Astrocyte (in vitro differentiated cells and primary cell): Measurements from ENCODE around the gene AKAP9. TPM values are rescaled to one million over a fixed set of nuclear protein-coding genes. Genes with fewer than 3 reads are reported as not detected.

Source experiments
- DNase-seq: peaks from one replicate; pipeline ENCODE4 v3.0.0-alpha.2; 2010; ENCODE audit warnings: low read depth
- FAIRE-seq: peaks from 2 replicates; lab custom pipeline; 2011; peaks lifted over from hg19 to GRCh38; lab: Jason Lieb, UNC
- H2AFZ ChIP-seq: 2 replicates; pipeline ENCODE4 v1.6.0; 2012; ENCODE audit warnings: low read depth, low read length, inconsistent platforms
- H3K27ac ChIP-seq: 2 replicates; pipeline ENCODE4 v1.5.1; 2011; ENCODE audit warnings: low read depth, low read length, inconsistent platforms
- H3K27me3 ChIP-seq: 2 replicates; pipeline ENCODE4 v1.6.0; 2011; ENCODE audit warnings: low read length, inconsistent platforms; ENCODE audit not compliant: insufficient read depth
- H3K36me3 ChIP-seq: 2 replicates; pipeline ENCODE4 v1.5.1; 2011; ENCODE audit warnings: low read length, inconsistent platforms; ENCODE audit not compliant: insufficient read depth
- H3K4me1 ChIP-seq: 2 replicates; pipeline ENCODE4 v1.5.1; 2011; ENCODE audit warnings: low read length, inconsistent platforms; ENCODE audit not compliant: insufficient read depth
- H3K4me2 ChIP-seq: 2 replicates; pipeline ENCODE4 v1.6.0; 2012; ENCODE audit warnings: low read length, inconsistent platforms
- H3K4me3 ChIP-seq: 2 replicates; pipeline ENCODE4 v1.5.1; 2011; ENCODE audit warnings: low read depth, mild to moderate bottlenecking, low read length, inconsistent platforms; ENCODE audit not compliant: insufficient read depth
- H3K79me2 ChIP-seq: 2 replicates; pipeline ENCODE4 v1.6.0; 2012; ENCODE audit warnings: mild to moderate bottlenecking, low read length, inconsistent platforms; ENCODE audit not compliant: insufficient read depth
- H3K9ac ChIP-seq: 2 replicates; pipeline ENCODE4 v1.6.0; 2012; ENCODE audit warnings: mild to moderate bottlenecking, low read length, inconsistent platforms
- H3K9me3 ChIP-seq: 2 replicates; pipeline ENCODE4 v1.5.1; 2012; ENCODE audit warnings: low read depth, mild to moderate bottlenecking, low read length, inconsistent platforms; ENCODE audit not compliant: insufficient read depth
- H4K20me1 ChIP-seq: 2 replicates; pipeline ENCODE4 v1.6.0; 2012; ENCODE audit warnings: low read length, inconsistent platforms; ENCODE audit not compliant: insufficient read depth
- H3K27ac Mint-ChIP-seq: one replicate; pipeline ENCODE4 v1.8.0; 2021; ENCODE audit warnings: mild to moderate bottlenecking, mixed read lengths; ENCODE audit not compliant: unreplicated experiment
- H3K27me3 Mint-ChIP-seq: one replicate; pipeline ENCODE4 v1.8.0; 2021; ENCODE audit warnings: low read depth, mixed read lengths; ENCODE audit not compliant: unreplicated experiment
- H3K36me3 Mint-ChIP-seq: one replicate; pipeline ENCODE4 v1.8.0; 2021; ENCODE audit warnings: low read depth, mixed read lengths; ENCODE audit not compliant: unreplicated experiment
- H3K4me1 Mint-ChIP-seq: one replicate; pipeline ENCODE4 v1.8.0; 2021; ENCODE audit warnings: low read depth, mixed read lengths; ENCODE audit not compliant: unreplicated experiment
- H3K4me3 Mint-ChIP-seq: one replicate; pipeline ENCODE4 v1.8.0; 2021; ENCODE audit warnings: mild to moderate bottlenecking, moderate library complexity, mixed read lengths; ENCODE audit not compliant: unreplicated experiment
- H3K9me3 Mint-ChIP-seq: one replicate; pipeline ENCODE4 v1.8.0; 2021; ENCODE audit warnings: mild to moderate bottlenecking, mixed read lengths; ENCODE audit not compliant: unreplicated experiment
- CTCF ChIP-seq: IDR thresholded peaks from 2 replicates; pipeline ENCODE4 v1.5.1; 2011; ENCODE audit warnings: low read depth, mild to moderate bottlenecking, inconsistent platforms, low read length, moderate library complexity; ENCODE audit not compliant: insufficient read depth
- EZH2 ChIP-seq: IDR thresholded peaks from 2 replicates; pipeline ENCODE4 v1.6.1; 2012; ENCODE audit warnings: mild to moderate bottlenecking, low read length, inconsistent platforms; ENCODE audit not compliant: insufficient read depth
- total RNA-seq: library from RNA; stranded (reverse); gene quantifications from 2 replicates; pipeline ENCODE4 v1.2.1, GENCODE V29; 2021

AKAP9 gene
- total RNA-seq, 1 donor from 2014 or later: 55.6 TPM

DNA sequence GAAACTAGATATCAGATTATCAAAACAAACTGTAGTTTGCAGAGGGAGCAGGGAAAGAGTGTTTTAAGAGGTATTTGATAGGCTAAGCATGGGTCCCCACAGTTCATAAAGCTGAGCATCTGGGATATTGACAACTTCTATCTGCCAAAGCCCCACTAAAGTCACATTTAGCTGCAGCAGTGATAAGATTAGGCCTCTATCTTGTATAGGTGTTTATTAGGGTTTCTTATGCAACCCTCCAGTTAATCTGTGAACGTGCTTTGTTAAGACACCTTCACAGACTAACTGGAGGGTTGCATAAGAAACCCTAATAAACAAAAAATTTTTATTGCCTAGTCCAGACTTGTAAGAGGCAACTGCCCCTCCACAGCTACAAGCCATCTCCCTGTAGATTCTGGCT, 115.6 kb downstream of the AKAP9 start:
- no peaks in the 10 kb centered on the region for H3K27me3 Mint-ChIP-seq
- no peak overlapping the region for H3K27ac Mint-ChIP-seq
- no peaks in the 10 kb centered on the region for H3K36me3 Mint-ChIP-seq
- no peak for FAIRE-seq
- Histone ChIP-seq H3K36me3 (peaks cover 5% of the 10 kb centered on the region), H3K9ac (no peak overlapping the region), H3K27ac (no peak overlapping the region), H4K20me1 (no peaks in the 10 kb centered on the region), H3K4me2 (no peak overlapping the region), H3K9me3 (no peaks in the 10 kb centered on the region), H2AFZ (no peak overlapping the region), H3K79me2 (no peaks in the 10 kb centered on the region), H3K27me3 (no peaks in the 10 kb centered on the region), H3K4me1 (no peaks in the 10 kb centered on the region), H3K4me3 (no peak overlapping the region)
- H3K4me3 Mint-ChIP-seq: no peak overlapping the region
- no peak for TF ChIP-seq CTCF
- TF ChIP-seq EZH2: no peak
- H3K4me1 Mint-ChIP-seq: peaks cover 10% of the 10 kb centered on the region
- DNase-seq: no peak
- H3K9me3 Mint-ChIP-seq: no peaks in the 10 kb centered on the region

DNA sequence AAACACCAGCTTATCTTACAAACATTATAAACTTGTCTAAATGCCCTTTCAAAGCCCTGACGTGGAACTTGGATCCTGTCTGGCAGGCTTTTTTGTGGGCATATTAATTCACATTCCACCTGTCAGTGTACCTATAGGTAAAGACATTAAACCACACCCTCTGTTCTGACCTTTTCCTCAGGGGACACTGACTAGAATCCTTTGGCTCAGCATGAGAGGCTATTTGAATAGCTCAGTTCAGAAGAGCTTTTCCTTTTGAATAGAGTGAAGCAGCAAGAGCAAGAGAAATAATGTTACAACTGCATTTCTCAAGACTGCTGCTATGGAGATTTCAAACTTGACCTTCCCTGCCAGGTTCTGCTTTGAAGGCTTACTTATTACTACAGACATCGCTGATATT, 116.7 kb downstream of the AKAP9 start:
- Histone ChIP-seq H3K9me3 (no peaks in the 10 kb centered on the region), H3K27me3 (no peaks in the 10 kb centered on the region), H3K9ac (no peak overlapping the region), H3K4me1 (no peaks in the 10 kb centered on the region), H3K27ac (no peak overlapping the region), H3K79me2 (no peaks in the 10 kb centered on the region), H3K4me3 (no peak overlapping the region), H4K20me1 (no peaks in the 10 kb centered on the region), H3K36me3 (peaks cover 8% of the 10 kb centered on the region), H2AFZ (no peak overlapping the region), H3K4me2 (no peak overlapping the region)
- Mint-ChIP-seq H3K27ac (no peak overlapping the region), H3K9me3 (no peaks in the 10 kb centered on the region), H3K4me3 (no peak overlapping the region), H3K4me1 (peaks cover 10% of the 10 kb centered on the region), H3K27me3 (no peaks in the 10 kb centered on the region), H3K36me3 (no peaks in the 10 kb centered on the region)
- no peak for TF ChIP-seq EZH2
- TF ChIP-seq CTCF: no peak
- DNase-seq (no peak), FAIRE-seq (no peak)

DNA sequence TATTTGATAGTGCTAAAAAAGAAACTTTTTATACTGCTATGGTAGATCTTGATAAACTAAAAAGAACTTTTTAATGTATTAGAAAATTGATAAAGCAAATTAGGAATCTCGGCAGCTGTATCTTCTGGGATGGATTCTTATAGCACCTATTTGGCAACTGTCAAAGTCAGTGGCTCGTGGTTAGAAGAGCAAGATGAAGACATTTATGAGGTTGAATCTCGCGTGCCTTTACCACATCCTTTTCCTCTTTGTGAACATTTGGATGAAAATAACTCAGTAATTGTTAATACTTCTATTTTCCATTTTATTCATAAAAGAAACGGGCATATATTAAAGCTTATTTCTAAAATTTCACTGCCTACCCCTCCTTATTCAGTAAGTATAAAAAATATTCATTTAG, 117.4 kb downstream of the AKAP9 start:
- Mint-ChIP-seq H3K27me3 (no peaks in the 10 kb centered on the region), H3K4me1 (peaks cover 10% of the 10 kb centered on the region), H3K9me3 (no peaks in the 10 kb centered on the region), H3K27ac (no peak overlapping the region), H3K4me3 (no peak overlapping the region), H3K36me3 (no peaks in the 10 kb centered on the region)
- Histone ChIP-seq H3K4me1 (no peaks in the 10 kb centered on the region), H3K36me3 (peaks cover 5% of the 10 kb centered on the region), H3K9me3 (no peaks in the 10 kb centered on the region), H3K27me3 (no peaks in the 10 kb centered on the region), H3K79me2 (no peaks in the 10 kb centered on the region), H3K4me3 (no peak overlapping the region), H4K20me1 (no peaks in the 10 kb centered on the region), H3K4me2 (no peak overlapping the region), H3K27ac (no peak overlapping the region), H3K9ac (no peak overlapping the region), H2AFZ (no peak overlapping the region)
- FAIRE-seq (no peak), DNase-seq (no peak)
- TF ChIP-seq EZH2 (no peak), CTCF (no peak)
